Esophagus muscularis mucosa (tissue), 4 donors: Measurements from ENCODE around the gene CDHR2. TPM values are rescaled to one million over a fixed set of nuclear protein-coding genes. Genes with fewer than 3 reads are reported as not detected.
"Not testable (repeated sequence)": the region's sequence is repeated elsewhere in the genome, so short reads cannot be mapped to it uniquely, and the experiment has no call there.

Source experiments
- DNase-seq: peaks from one replicate; pipeline ENCODE4 v3.0.0-alpha.2; 2017; ENCODE audit errors: extremely low spot score
- H3K27ac ChIP-seq, 4 donors: fragments of 200-600 bp; sonication (generic); replicated peaks in 1 of 4; 1 replicate in 3 of 4; 2 replicates in 1 of 4; pipeline ENCODE4 v1.5.1; 2016 to 2019; ENCODE audit warnings: mild to moderate bottlenecking in 1 of 4
- H3K27me3 ChIP-seq, 4 donors: fragments of 200-600 bp; sonication (generic); one replicate each; pipeline versions ENCODE4 v1.5.1 to v1.6.0; 2016 to 2019
- H3K36me3 ChIP-seq, 4 donors: fragments of 200-600 bp; sonication (generic); one replicate each; pipeline ENCODE4 v1.5.1; 2016 to 2019
- H3K4me1 ChIP-seq, 4 donors: fragments of 200-600 bp; sonication (generic); one replicate each; pipeline ENCODE4 v1.5.1; 2016 to 2019
- H3K4me3 ChIP-seq, 4 donors: fragments of 200-600 bp; sonication (generic); 1 replicate in 2 of 4; 2 replicates in 2 of 4; pipeline ENCODE4 v1.5.1; 2016 to 2019; ENCODE audit warnings: mild to moderate bottlenecking in 4 of 4, moderate library complexity in 1 of 4
- H3K9me3 ChIP-seq, 4 donors: fragments of 200-600 bp; sonication (generic); 1 replicate in 3 of 4; 2 replicates in 1 of 4; pipeline ENCODE4 v1.5.1; 2016 to 2019
- CTCF ChIP-seq, 3 experiments: fragments of 200-600 bp in 2 of 3; fragments of 450-650 bp in 1 of 3; sonication (generic) in 2 of 3; IDR thresholded peaks; one replicate each; pipeline ENCODE4 v1.5.1; 2017 to 2019; ENCODE audit warnings: antibody characterized with exemption in 3 of 3, mild to moderate bottlenecking in 2 of 3, moderate library complexity in 1 of 3
- EP300 ChIP-seq: sonication (generic); formaldehyde crosslinking; IDR thresholded peaks from one replicate; pipeline ENCODE4 v1.6.1; 2017; ENCODE audit warnings: antibody characterized with exemption
- POLR2A ChIP-seq: fragments of 450-650 bp; IDR thresholded peaks from one replicate; pipeline ENCODE4 v1.6.1; 2017; ENCODE audit warnings: antibody characterized with exemption, moderate library complexity, mild to moderate bottlenecking, low read depth
- POLR2AphosphoS5 ChIP-seq, 2 donors: sonication (generic); formaldehyde crosslinking; IDR thresholded peaks; one replicate each; pipeline ENCODE4 v1.6.1; 2017; ENCODE audit warnings: antibody characterized with exemption in 2 of 2
- WGBS: methylation state at CpG from one replicate; pipeline ENCODE4 v1.1.5; 2018; 5-methylcytosine and 5-hydroxymethylcytosine counted together
- intact Hi-C: fragments of 100-400 bp; cut with DNase I; formaldehyde crosslinking; loops from one replicate; pipeline ENCODE4 v1.15.1; 2023
- total RNA-seq, 4 donors: library from RNA; depleted of rRNA; stranded (reverse); fragments of >200 nt; gene quantifications; one replicate each; pipeline versions ENCODE4 v1.1.0 to v1.2.1, GENCODE V29; 2016

CDHR2 gene
- total RNA-seq, 4 donors from 2014 or later: 0.92 TPM; not detected in 3

- Histone ChIP-seq H3K4me3 (no peak overlapping the region), H3K27ac (no peak overlapping the region), H3K36me3 (no peaks in the 10 kb centered on the region), H3K27me3 (no peaks in the 10 kb centered on the region), H3K4me1 (no peaks in the 10 kb centered on the region), H3K9me3 (peaks cover 0 to 26% (median 16%) of the 10 kb centered on the region in 4 donors)
- TF ChIP-seq CTCF (IDR thresholded peaks at IDR 0.05) (no peak), EP300 (no peak), POLR2A (no peak), POLR2AphosphoS5 (IDR thresholded peaks at IDR 0.05) (no peak)
- WGBS: 89% methylated on average over 7 of the region's 7 CpGs
- no peak for DNase-seq
- intact Hi-C loops: no loop called here
Measured at GRCh38 chr5:176587398-176587797, 38.3 kb downstream of the CDHR2 start.

GRCh38 chr5:176588297-176588696 lies 39.2 kb downstream of the CDHR2 start:
- Histone ChIP-seq H3K4me1 (no peaks in the 10 kb centered on the region), H3K27ac (no peak overlapping the region), H3K36me3 (no peaks in the 10 kb centered on the region), H3K4me3 (no peak overlapping the region), H3K9me3 (peaks cover 0 to 26% (median 16%) of the 10 kb centered on the region in 4 donors), H3K27me3 (peaks cover 0 to 9% (median 0%) of the 10 kb centered on the region in 4 donors)
- DNase-seq: no peak
- intact Hi-C loops: no loop called here
- TF ChIP-seq POLR2A: no peak
- TF ChIP-seq EP300: no peak
- TF ChIP-seq CTCF (IDR thresholded peaks at IDR 0.05): no peak
- no peak for TF ChIP-seq POLR2AphosphoS5 (IDR thresholded peaks at IDR 0.05)

GRCh38 chr5:176589039-176589769 lies 40.1 kb downstream of the CDHR2 start:
- Histone ChIP-seq H3K27me3 (peaks cover 0 to 18% (median 0%) of the 10 kb centered on the region in 4 donors), H3K9me3 (peaks cover 0 to 24% (median 16%) of the 10 kb centered on the region in 4 donors), H3K27ac (no peak overlapping the region), H3K4me1 (no peaks in the 10 kb centered on the region), H3K36me3 (no peaks in the 10 kb centered on the region), H3K4me3 (no peak overlapping the region)
- intact Hi-C loops: no loop called here
- no peak for DNase-seq
- 92% methylated on average over 26 of the region's 31 CpGs for WGBS
- TF ChIP-seq EP300 (no peak), CTCF (IDR thresholded peaks at IDR 0.05) (no peak), POLR2A (no peak), POLR2AphosphoS5 (IDR thresholded peaks at IDR 0.05) (no peak)

- no peak for TF ChIP-seq EP300
- no peak for TF ChIP-seq POLR2A
- no peak for TF ChIP-seq POLR2AphosphoS5 (IDR thresholded peaks at IDR 0.05)
- no peak for TF ChIP-seq CTCF (IDR thresholded peaks at IDR 0.05)
- WGBS: 86% methylated on average over 15 of the region's 17 CpGs
- Histone ChIP-seq H3K4me1 (no peaks in the 10 kb centered on the region), H3K27me3 (peaks cover 0 to 26% (median 0%) of the 10 kb centered on the region in 4 donors), H3K36me3 (no peaks in the 10 kb centered on the region), H3K4me3 (no peak overlapping the region), H3K9me3 (peaks cover 0 to 15% (median 9%) of the 10 kb centered on the region in 4 donors), H3K27ac (no peak overlapping the region)
- no peak for DNase-seq
- intact Hi-C loops: no loop called here
Measured at GRCh38 chr5:176590035-176590717, 41.0 kb downstream of the CDHR2 start.

- WGBS: 56% methylated on average over 2 of the region's 2 CpGs
- peaks cover 0 to 38% (median 0%) of the 10 kb centered on the region in 4 donors for H3K27me3 ChIP-seq
- intact Hi-C loops, H3K4me1 ChIP-seq, H3K4me3 ChIP-seq, H3K27ac ChIP-seq, H3K36me3 ChIP-seq, H3K9me3 ChIP-seq, DNase-seq: not testable (repeated sequence)
Measured at GRCh38 chr5:176591667-176592066, 42.5 kb downstream of the CDHR2 start.
